Astrocyte of the cerebellum (primary cell): ENCODE data around the gene ASB9.
"Not testable (repeated sequence)": the region's sequence is repeated elsewhere in the genome, so short reads cannot be mapped to it uniquely, and the experiment has no call there.

Experiments used
- DNase-seq: peaks from one replicate; pipeline ENCODE4 v3.0.0-alpha.2; 2011; ENCODE audit warnings: low read depth
- H3K4me3 ChIP-seq: 2 replicates; pipeline ENCODE4 v1.5.1; 2011; ENCODE audit warnings: mild to moderate bottlenecking, low read depth, low read length, moderate library complexity
- CTCF ChIP-seq: IDR thresholded peaks from 2 replicates; pipeline ENCODE4 v1.5.1; 2012; ENCODE audit warnings: low read length, low read depth, moderate library complexity, mild to moderate bottlenecking; ENCODE audit errors: missing control alignments
- in situ Hi-C: cut with HindIII; loops from 2 replicates; pipeline ENCODE4 v1.10.0; 2017; ENCODE audit warnings: low sequenced_read_pairs

Gene ASB9

GRCh38 chrX:15200871-15201270, 69.0 kb downstream of the ASB9 start:
- H3K4me3 ChIP-seq: no peak overlapping the region
- no peak for TF ChIP-seq CTCF
- in situ Hi-C loops: no loop called here
- DNase-seq: no peak

- in situ Hi-C loops, H3K4me3 ChIP-seq, DNase-seq: not testable (repeated sequence)
Measured at GRCh38 chrX:15198608-15199202, 71.2 kb downstream of the ASB9 start.

- no peak for TF ChIP-seq CTCF
- in situ Hi-C loops: no loop called here
- H3K4me3 ChIP-seq: no peak overlapping the region
- no peak for DNase-seq
Measured at GRCh38 chrX:15194146-15194545, 75.7 kb downstream of the ASB9 start.
